HG03095 (cell line): Measurements from ENCODE around the gene LRP5.

Source experiments
- ATAC-seq: cut with Tn5 transposase; IDR thresholded peaks from one replicate; pipeline ENCODE4 v1.9.1; 2021; ENCODE audit warnings: moderate library complexity; ENCODE audit not compliant: unreplicated experiment

The LRP5 gene

DNA sequence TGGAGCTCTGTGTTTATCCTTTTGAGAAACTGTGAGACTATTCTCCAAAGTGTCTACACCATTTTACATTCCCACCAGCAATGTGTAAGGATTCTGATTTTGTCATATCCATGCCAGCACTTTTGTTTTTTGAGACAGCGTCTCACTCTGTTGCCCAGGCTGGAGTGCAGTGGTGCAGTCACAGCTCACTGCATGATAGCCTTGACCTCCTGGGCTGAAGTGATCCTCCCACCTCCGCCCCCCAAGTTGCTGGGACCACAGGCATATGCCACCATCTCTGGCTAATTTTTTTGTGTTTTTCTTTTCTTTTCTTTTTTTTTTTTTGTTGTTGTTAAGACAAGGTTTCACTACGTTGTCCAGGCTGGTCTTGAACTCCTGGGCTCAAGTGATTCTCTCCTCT, 183.5 kb downstream of the LRP5 start:
- ATAC-seq, result no peak

DNA sequence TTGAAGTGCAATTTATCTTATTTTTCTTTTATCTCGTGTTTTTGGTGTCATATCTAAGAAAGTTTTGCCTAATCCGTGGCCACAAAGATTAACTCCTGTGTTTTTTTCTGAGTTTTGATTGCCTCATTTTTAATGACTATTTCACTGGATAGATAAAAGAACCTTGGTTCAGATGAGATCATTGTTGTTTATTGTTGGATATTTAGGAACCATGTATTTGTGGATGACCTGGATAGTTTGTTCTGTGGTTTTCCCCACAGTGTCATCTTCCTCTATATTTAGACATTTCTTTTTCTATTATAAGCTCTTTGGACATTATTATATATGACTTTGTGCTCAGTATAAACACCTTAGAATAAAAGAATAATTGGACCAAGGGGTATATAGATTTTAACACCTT, 185.4 kb downstream of the LRP5 start:
- no peak for ATAC-seq

DNA sequence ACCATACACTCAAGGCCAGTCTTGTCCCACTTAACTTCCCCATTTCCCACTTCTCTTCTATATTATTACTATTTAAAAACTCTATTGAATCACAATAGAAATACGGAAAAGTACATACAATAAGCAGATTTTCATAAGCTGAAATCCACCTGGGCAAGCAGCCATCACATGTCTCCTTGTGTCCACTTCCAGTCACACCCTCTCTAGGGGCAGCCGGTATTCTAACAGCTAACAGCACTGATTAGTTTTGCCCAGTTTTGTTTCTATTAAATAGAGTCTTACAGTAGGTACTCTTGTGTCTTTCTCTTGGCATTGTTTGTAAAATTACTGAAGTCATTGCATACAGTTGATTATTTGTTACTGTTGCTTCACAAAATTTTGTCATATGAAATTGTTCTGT, 185.9 kb downstream of the LRP5 start:
- no peak for ATAC-seq
